BE2C (cell line): ENCODE measurements around the gene C16orf74.

ENCODE experiments used
- DNase-seq: peaks from one replicate; pipeline ENCODE4 v3.0.0-alpha.2; 2020
- H3K27me3 ChIP-seq: fragments of 250-450 bp; sonication (Bioruptor Pico); 2 replicates; pipeline ENCODE4 v1.5.1; 2020; ENCODE audit warnings: mild to moderate bottlenecking
- H3K36me3 ChIP-seq: fragments of 250-450 bp; sonication (Bioruptor Pico); 2 replicates; pipeline ENCODE4 v1.5.1; 2020; ENCODE audit warnings: mild to moderate bottlenecking
- H3K4me1 ChIP-seq: fragments of 250-450 bp; sonication (Bioruptor Pico); 2 replicates; pipeline ENCODE4 v1.5.1; 2020
- H3K4me3 ChIP-seq: 2 replicates; pipeline ENCODE4 v1.5.1; 2011; ENCODE audit warnings: low read depth, low read length
- H3K9me3 ChIP-seq: fragments of 250-450 bp; sonication (Bioruptor Pico); 2 replicates; pipeline ENCODE4 v1.5.1; 2020
- TF ChIP-seq, protein P1 (sequence below): IDR thresholded peaks from 2 replicates; pipeline ENCODE4 v1.5.1; 2012; ENCODE audit warnings: mild to moderate bottlenecking, low read depth, low read length

Gene C16orf74

DNA sequence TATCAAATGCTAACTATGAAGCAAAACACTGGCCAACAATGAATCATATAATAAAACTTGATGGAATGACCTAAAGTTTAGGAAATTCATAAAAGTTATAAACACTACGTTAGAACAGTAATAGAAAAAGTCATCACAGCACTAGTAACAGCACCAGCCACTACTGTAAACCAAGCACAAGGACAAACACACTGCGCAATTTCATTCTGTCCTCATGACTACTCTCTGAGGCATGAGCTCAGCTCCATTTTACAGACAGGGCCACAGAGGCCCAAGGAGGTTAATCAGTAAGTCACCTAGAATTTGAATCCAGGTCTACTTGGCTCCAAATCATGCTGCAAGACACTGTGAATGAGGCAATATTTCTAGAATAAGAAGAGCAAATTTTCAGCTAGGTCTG lies 35.0 kb upstream of the C16orf74 start:
- Histone ChIP-seq H3K4me1 (no peaks in the 10 kb centered on the region), H3K36me3 (peaks cover 60% of the 10 kb centered on the region), H3K4me3 (no peak overlapping the region)

DNA sequence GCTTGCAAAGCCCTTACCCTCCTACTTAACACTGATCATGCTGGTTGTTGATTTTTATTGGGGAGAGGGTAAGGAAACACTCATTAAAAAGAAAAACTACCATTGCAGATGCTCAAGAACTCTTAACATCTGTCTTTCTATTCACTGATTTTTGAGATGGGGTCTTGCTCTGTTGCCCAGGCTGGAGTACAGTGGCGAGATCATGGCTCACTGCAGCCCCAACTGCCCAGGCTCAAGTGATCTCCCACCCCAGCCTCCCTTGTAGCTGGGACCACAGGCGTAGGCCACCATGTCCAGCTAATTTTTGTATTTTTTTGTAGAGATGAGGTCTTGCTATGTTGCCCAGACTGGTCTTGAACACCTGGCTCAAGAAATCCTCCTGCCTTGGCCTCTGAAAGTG lies 33.9 kb upstream of the C16orf74 start:
- TF ChIP-seq, protein P1, sequence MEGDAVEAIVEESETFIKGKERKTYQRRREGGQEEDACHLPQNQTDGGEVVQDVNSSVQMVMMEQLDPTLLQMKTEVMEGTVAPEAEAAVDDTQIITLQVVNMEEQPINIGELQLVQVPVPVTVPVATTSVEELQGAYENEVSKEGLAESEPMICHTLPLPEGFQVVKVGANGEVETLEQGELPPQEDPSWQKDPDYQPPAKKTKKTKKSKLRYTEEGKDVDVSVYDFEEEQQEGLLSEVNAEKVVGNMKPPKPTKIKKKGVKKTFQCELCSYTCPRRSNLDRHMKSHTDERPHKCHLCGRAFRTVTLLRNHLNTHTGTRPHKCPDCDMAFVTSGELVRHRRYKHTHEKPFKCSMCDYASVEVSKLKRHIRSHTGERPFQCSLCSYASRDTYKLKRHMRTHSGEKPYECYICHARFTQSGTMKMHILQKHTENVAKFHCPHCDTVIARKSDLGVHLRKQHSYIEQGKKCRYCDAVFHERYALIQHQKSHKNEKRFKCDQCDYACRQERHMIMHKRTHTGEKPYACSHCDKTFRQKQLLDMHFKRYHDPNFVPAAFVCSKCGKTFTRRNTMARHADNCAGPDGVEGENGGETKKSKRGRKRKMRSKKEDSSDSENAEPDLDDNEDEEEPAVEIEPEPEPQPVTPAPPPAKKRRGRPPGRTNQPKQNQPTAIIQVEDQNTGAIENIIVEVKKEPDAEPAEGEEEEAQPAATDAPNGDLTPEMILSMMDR = no peak
- Histone ChIP-seq H3K9me3 (no peaks in the 10 kb centered on the region), H3K27me3 (no peaks in the 10 kb centered on the region), H3K4me1 (no peaks in the 10 kb centered on the region), H3K36me3 (peaks cover 67% of the 10 kb centered on the region), H3K4me3 (no peak overlapping the region)
- DNase-seq = no peak

More for the DNA sequence above, 35.0 kb upstream of the C16orf74 start:
- Histone ChIP-seq H3K27me3 (no peaks in the 10 kb centered on the region), H3K9me3 (no peaks in the 10 kb centered on the region)
- no peak for DNase-seq
- TF ChIP-seq, protein P1 = no peak

DNA sequence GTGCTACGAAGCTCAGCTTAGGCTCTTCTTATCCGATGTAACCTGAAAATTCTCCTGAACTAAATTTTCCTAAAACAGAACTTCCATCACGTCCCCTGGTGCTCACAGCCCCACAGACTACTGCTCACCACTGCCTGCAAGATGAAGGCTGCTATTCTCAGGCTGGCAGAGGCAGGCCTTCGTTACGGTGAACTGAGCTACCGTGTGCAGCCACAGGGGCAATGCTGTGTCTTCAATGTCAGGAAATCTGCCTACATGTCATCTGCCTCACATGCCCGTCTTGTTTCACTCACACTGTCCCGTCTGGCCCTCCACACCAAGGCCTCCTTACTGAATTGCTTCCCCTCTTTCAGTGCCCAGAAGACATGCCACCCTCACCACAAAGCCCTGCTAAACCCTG lies 32.5 kb upstream of the C16orf74 start:
- Histone ChIP-seq H3K27me3 (no peaks in the 10 kb centered on the region), H3K4me1 (no peaks in the 10 kb centered on the region), H3K4me3 (no peak overlapping the region), H3K36me3 (peaks cover 69% of the 10 kb centered on the region), H3K9me3 (no peaks in the 10 kb centered on the region)
- no peak for DNase-seq
- TF ChIP-seq, protein P1 = no peak

GRCh38 chr16:85782451-85782850 lies 31.6 kb upstream of the C16orf74 start:
- Histone ChIP-seq H3K27me3 (no peaks in the 10 kb centered on the region), H3K4me1 (no peaks in the 10 kb centered on the region), H3K36me3 (peaks cover 67% of the 10 kb centered on the region), H3K4me3 (no peak overlapping the region), H3K9me3 (no peaks in the 10 kb centered on the region)
- TF ChIP-seq, protein P1 = no peak
- DNase-seq = no peak

DNA sequence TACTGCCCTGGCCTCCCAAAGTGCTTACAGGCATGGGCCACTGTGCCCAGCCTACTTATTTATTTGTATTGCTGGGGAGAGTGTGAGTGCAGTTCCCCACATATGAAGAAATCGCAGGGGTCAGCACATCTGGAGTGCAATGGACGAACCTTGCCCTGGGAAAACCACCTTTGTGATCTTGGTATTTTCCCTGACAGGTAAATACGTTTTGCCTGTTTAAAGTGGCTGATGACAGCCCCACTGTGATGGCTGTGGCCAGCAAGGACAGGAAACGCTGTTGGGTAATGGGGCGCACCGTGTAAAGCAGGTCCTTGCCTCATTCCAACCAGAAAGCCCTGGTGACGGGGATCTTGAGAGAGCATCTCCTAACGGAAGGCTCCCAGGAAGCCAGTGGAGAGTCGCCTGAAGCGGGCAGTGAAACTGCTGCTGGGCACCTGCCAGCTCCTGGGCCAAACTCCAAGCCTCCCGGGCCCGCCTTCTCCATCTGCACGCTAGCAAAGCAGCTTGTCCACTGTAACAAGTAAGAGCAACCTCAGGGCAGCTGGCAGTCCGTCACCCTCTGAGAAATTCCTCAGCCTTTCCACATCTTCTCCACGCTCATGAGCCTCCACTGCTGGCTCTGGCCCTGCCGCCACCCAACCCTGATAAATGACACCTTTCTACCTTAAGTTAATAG lies 30.9 kb upstream of the C16orf74 start:
- DNase-seq = no peak
- H3K4me1 ChIP-seq = no peaks in the 10 kb centered on the region

GRCh38 chr16:85781156-85781555 lies 30.3 kb upstream of the C16orf74 start:
- TF ChIP-seq, protein P1 = no peak
- peaks cover 54% of the 10 kb centered on the region for H3K36me3 ChIP-seq

More for the DNA sequence above, 30.9 kb upstream of the C16orf74 start:
- Histone ChIP-seq H3K27me3 (no peaks in the 10 kb centered on the region), H3K4me3 (no peak overlapping the region), H3K36me3 (peaks cover 61% of the 10 kb centered on the region), H3K9me3 (no peaks in the 10 kb centered on the region)
- TF ChIP-seq, protein P1 = no peak

More at GRCh38 chr16:85781156-85781555, 30.3 kb upstream of the C16orf74 start:
- no peaks in the 10 kb centered on the region for H3K27me3 ChIP-seq
- no peaks in the 10 kb centered on the region for H3K9me3 ChIP-seq
- H3K4me1 ChIP-seq = no peaks in the 10 kb centered on the region
- no peak for DNase-seq
- H3K4me3 ChIP-seq = no peak overlapping the region
